GM18909 (cell line): ENCODE results near the gene EFCAB6.

ENCODE experiments used
- ATAC-seq: cut with Tn5 transposase; IDR thresholded peaks from one replicate; pipeline ENCODE4 v1.9.1; 2021; ENCODE audit warnings: mild to moderate bottlenecking; ENCODE audit not compliant: unreplicated experiment, poor library complexity

The EFCAB6 gene

GRCh38 chr22:43753688-43754087 lies 58.4 kb downstream of the EFCAB6 start:
- no peak for ATAC-seq

DNA sequence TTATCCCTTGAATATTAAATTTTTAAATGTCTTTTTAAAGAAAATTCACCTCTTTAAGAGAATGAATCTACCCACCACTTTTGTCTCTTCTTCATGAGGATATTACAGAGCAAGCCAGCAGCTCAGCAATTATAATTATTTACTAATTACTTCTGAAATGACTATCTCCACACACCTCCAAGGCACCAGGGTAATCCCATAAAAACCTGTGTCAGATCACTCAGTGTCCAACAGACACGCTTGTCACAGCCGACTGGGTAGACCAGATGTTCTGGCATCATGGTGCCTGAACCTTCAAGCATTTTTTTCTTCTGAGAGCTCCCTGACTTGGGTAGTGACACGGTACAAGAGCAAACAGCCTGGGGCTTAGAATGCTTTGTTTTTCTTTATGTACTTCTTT lies 61.4 kb downstream of the EFCAB6 start:
- ATAC-seq = no peak

DNA sequence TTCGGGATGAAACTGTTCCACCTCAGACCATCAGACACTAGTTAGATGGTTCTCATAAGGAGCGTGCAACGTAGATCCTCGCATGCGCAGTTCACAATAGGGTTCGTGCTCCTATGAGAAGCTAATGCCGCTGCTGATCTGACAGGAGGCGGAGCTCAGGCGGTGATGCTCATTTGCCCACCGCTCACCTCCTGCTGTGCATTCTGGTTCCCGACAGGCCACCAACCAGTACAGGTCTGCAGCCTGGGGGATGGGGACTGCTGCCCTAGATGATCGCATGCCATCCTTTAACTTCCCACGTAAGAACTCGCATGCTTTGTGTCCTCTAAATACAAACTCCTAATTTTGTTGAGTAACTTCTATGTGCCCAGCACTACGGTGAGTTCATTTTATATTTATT lies 62.6 kb downstream of the EFCAB6 start:
- ATAC-seq = no peak

DNA sequence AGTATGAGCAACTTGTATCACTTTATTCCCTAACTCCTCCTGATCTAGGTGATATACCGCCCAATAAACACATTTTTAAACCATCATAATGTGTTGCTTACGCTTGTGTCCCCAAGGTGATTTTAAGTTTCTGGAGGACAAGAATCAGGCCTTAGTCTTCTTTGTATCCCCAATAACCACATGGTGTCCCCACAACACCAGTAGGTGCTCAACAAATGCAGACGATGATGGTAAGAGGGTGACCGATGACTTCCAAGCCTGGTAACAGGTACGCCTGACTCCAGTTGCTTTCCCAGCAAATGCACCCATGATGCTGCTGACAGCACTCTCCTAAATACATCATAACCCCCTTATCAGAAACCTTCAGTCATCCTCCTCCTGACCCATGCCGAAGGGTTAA lies 64.2 kb downstream of the EFCAB6 start:
- ATAC-seq = no peak

DNA sequence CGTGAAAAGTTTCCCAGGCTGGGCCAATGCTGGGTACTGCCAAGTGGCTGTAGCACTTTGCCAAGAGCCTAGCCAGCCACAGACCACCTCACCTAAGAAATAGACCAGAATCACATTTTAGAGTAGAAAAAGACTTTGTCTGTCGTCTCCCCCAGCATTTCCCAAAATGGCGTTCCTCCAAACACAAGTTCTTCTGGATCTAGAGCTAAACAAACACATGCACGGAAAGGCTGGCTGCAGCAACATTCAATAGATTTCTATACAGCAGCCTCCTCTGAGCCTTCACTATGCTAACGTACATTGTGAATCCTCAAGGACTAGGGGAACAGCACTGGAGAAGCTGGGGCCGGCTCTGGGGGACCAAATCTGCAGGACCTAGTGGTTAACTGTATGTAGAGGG lies 65.0 kb downstream of the EFCAB6 start:
- ATAC-seq = no peak

DNA sequence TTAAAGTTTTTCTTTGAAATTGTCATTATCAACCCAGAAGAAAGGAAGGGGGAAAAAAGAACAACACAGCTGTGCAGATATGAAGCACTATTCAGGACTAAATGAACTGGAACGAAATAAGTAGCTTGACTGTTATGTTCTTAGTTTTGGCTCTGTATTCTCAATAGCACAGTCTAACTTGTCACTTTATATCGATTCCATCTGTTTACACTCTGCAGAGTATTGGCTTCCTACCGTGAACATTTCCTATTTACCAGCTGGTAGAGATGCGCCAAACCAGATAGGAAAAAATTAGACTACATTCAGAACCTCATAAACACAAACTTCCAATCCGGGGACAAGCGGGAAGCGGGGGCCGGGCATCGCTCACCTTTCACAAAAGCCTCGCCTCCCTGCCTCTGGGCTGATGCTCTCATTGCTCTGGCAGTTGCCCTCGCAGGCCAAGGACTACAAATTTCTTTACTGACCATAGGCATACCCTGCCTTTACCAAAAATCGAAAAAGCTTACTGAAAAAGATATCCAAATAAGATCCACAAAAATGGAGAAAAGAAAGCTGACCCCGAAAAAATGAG lies 66.2 kb downstream of the EFCAB6 start:
- no peak for ATAC-seq

DNA sequence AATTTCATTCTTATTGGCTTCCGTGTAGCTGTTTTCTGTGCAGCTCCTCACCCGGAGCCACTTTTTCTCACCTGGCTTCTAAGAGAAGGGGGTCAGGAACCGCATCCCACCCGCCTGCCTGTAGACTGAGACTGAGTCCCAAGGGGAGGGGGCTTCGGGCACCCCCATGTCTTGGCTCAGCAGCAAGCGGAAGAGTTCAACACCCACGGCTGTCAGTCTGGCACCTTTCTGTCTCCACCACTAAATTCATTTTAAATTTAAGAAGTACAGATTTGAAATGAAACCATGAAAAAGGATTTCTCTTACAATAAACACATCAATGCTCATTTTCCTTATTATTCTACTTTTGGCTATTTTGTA lies 66.7 kb downstream of the EFCAB6 start:
- ATAC-seq = no peak

DNA sequence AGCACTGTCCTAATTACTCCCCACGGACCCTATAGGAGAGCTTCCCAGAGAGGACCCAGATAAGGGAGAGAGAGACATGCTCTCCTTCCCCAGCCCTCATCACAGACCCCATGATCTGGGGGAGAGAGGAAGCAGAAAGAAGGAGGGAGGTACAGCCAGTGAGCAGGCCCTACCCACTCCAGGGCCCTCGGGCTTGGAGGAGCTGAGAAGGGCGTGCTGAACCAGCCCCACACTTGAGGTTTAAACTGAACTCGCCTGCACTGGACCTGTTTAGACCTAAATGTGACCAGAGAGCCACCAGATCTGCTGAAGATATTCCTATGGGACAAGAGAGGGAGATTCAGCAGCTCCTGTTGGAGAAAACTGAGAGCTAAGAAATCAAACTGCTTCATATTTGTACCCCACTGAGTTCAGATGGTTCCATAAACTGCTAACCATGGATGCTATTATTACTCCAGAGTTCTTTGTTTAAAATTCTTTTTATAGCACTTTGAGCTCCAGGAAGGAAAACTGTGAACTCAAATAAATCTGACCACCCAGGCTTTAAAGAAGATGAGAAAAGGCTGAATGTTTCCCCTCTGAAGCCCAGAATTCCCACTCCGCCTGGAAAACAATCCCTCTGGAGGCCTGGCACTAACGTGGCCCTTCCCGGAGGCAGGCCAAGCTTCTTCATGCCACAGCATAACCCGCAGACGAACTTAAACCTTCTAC lies 67.2 kb downstream of the EFCAB6 start:
- no peak for ATAC-seq

DNA sequence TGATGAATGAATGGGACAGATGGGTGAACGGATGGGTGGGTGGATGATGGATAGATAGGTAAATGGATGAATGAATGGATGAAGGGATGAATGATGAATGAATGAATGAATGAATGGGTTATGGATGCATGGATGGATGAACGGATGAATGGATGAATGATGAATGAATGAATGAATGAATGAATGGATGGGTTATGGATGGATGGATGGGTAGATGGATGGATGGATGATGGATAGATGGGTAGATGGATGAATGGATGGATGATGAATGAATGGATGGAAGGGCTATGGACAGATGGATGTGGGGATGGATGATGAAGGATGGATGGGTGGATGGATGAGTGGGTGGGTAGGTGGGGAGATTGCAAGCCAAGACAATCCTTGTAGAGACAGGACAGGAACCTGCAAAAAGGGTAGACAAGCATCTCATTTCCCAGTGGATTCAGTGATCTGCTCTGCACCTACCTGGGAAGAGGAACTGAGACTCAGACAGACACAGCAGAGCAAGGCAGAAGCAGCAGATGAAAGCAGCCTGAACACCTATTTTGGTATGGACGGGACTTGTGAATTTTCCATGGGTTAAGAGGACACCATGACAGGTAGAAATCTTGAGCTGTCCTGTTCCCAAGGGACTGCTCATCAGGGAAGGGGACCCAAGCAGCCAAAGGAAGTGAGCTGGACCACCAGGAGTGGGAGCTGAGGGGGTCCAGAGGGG lies 68.0 kb downstream of the EFCAB6 start:
- ATAC-seq = no peak

DNA sequence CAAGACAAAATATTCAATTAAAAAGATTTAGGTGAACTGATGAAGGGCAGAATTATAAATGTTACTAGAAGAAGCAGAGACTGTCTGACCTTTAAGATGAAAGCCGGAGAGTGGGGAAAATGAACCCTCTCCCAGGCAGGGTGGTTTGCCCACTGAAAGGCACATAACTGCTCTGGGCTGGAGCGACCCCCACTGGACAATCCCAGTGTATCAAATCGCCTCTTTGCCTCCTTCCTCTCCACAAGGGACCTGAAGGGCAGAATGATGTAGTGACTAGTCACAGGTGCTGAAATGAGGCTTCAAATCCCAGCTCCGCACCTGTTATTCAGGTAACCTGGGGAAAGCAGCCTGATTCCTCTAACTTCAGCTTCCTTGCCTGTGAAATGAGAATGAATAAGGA lies 69.0 kb downstream of the EFCAB6 start:
- no peak for ATAC-seq

- ATAC-seq = no peak
Observed at GRCh38 chr22:43742154-43742950, 69.8 kb downstream of the EFCAB6 start.

- ATAC-seq = no peak
Observed at GRCh38 chr22:43740587-43741270, 71.4 kb downstream of the EFCAB6 start.

DNA sequence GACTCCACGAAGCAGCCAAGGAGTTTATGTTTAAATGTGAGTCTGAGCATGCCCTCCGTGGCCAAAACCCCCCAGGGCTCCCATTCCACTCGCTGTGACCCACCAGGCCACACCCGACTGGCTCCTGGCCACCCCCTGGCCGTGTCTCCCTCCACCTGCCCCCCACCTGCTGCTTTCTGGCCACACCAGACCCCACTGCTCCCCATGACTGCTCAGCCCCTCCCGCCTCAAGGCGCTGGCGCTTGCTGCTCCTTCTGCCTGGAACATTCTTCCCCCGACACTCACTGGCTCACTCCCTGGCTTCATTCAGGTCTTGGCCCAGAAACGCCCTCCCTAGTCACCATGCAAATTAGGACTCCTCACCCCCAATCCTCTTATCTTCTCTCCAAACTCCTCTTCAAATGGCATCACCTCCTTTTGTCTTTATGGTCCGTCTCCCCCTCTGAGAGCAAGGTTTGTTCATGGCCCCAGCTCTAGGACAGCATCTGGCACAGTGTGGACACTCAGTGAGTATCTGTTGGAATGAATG lies 72.2 kb downstream of the EFCAB6 start:
- no peak for ATAC-seq

GRCh38 chr22:43737150-43737828 lies 74.8 kb downstream of the EFCAB6 start:
- ATAC-seq = no peak

DNA sequence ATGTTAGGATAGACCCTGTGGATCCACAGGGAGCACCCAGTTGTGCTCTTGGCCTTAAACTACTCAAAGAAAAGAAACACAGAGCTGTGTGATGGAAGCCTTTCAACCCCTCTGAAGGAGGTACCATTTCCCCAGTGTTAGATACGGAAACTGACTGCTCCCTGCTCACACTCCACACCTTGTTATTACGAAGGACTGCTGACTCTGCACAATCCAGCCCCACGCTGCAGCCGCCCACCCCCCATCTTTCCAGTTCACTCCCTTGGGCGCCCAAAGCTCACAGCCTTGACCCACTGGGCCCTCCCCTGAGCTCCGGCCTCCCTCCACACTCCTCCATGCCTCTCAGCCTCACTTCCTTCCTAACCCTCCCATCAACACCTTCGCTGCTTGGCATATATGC lies 75.5 kb downstream of the EFCAB6 start:
- no peak for ATAC-seq

DNA sequence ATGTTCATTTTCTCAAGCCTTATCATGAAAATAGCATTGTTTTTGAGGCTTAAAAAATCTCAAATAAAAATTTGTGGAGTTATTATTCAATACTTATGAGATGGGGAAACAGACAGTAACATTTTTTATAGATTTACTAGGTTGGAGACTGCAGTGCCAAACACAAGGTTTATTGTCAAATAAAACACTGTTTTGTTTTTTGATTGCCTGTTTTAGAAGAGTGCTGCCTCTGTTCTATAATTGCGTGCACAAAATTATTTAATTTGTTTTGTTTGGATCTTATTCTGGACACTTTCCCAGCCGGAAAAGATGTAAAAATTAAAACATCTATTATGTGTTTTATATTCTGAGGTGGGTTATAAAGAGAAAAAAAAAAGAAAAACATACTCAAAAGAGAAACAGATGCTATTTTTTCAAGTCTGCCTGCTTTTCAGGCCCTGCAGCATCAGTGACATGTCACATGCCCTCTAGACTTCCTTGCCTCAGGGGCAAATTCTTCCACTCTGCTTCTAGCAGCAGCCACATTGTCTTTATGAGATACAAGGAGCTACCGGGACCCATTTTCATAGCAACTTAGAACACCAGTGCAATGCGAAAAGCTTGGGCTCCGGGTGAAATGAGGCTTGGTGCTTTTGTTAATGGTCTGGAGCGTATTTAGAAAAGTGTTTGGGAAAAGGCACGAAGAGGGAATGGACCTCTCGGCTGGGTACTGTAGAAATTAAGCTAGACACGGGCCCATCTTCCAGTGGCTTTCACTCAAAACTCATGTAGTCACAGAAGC lies 77.5 kb downstream of the EFCAB6 start:
- no peak for ATAC-seq

DNA sequence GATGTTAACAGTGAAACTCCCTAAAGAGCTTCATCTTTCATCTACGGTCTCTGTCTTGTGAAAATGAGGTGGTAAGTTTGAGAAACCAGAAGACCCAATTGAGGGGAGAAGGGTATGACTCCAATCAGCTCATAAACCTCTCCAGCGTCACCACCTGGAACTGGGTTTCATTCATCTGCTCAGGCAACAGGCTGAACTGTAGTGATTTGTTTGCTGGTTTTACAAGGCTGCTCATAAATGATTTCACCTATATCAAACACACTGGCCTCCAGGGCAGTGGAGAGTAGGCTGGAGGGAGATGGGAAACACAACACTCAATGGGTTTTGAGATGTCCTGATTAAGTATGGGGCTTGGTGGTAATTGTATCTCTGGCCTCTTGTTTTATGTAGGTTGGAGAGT lies 79.0 kb downstream of the EFCAB6 start:
- no peak for ATAC-seq

GRCh38 chr22:43731988-43732387 lies 80.1 kb downstream of the EFCAB6 start:
- no peak for ATAC-seq

DNA sequence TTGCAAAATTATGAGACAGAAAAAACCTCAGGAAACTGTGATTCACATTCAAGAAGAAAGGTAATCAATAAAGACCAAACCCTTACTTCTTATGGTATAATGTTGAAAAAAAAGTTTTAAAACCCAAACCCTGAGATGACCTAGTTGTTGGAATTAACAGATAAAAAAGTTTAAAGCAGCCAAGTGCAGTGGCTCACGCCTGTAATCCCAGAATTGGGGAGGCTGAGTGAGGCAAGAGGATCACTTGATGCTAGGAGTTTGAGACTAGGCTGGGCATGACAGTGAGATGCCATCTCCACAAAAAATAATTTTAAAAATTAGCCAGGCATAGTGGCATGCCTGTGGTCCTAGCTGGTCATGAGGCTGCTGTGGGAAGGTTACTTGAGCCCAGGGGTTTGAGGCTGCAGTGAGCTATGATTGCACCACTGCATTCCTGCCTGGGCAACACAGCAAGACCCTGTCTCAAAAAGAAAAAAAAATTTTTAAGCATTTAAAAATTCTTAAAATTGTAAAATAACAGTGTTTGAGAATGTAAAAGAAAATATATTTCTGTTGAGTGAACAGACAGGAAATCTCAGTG lies 85.1 kb downstream of the EFCAB6 start:
- ATAC-seq = no peak
